Cardiac fibroblast (primary cell): ENCODE results near the gene HMOX1.

Experiments used
- DNase-seq, 2 donors: peaks; one replicate each; pipeline versions ENCODE4 v3.0.0 to v3.0.0-alpha.2; 2010; ENCODE audit warnings: low read depth in 2 of 2
- H3K4me3 ChIP-seq, 2 donors: replicated peaks in 1 of 2; 1 replicate in 1 of 2; 2 replicates in 1 of 2; pipeline ENCODE4 v1.5.1; 2011; ENCODE audit warnings: low read depth in 2 of 2, low read length in 2 of 2, mild to moderate bottlenecking in 2 of 2, moderate library complexity in 1 of 2
- TF ChIP-seq, protein P1 (sequence below): IDR thresholded peaks from one replicate; pipeline ENCODE4 v1.5.1; 2011; ENCODE audit warnings: low read depth, mild to moderate bottlenecking, low read length, inconsistent platforms

The HMOX1 gene

DNA sequence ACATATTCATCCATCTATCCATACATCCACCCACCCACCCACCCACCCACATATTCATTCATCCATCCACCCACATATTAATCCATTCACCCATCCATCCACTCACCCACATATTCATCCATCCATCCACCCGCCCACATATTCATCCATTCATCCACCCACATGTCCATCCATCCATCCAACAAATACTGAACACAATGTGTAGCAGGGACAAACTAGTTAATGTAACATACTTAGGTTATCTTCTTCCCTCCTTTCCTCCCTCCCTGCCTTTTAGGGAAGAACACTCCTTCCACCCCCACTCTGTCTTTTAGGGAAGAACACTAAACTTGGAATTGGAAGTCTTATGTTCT is 58.4 kb downstream of the HMOX1 start:
- no peak overlapping the region for H3K4me3 ChIP-seq
- no peak for DNase-seq
- TF ChIP-seq, protein P1, sequence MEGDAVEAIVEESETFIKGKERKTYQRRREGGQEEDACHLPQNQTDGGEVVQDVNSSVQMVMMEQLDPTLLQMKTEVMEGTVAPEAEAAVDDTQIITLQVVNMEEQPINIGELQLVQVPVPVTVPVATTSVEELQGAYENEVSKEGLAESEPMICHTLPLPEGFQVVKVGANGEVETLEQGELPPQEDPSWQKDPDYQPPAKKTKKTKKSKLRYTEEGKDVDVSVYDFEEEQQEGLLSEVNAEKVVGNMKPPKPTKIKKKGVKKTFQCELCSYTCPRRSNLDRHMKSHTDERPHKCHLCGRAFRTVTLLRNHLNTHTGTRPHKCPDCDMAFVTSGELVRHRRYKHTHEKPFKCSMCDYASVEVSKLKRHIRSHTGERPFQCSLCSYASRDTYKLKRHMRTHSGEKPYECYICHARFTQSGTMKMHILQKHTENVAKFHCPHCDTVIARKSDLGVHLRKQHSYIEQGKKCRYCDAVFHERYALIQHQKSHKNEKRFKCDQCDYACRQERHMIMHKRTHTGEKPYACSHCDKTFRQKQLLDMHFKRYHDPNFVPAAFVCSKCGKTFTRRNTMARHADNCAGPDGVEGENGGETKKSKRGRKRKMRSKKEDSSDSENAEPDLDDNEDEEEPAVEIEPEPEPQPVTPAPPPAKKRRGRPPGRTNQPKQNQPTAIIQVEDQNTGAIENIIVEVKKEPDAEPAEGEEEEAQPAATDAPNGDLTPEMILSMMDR = no peak

DNA sequence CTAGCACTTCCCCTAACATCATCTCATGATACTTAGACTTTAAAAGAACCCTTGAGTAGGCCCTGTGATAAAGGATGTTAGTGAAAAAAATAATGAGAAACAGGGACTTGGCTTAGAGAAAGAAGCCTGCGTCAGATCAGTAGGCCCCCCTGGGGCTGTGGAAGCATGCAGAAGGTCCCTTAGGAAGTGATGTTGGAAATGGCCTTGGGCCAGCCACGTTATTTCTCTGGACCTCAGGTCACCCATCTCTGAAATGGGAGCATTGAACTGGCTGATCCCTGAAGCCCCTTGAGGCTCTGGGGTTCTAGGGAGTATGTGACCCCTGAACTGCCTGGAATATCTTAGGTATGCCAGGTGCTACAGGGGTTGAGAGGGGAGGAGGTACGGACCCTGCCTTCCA is 59.2 kb downstream of the HMOX1 start:
- no peak for DNase-seq
- no peak overlapping the region for H3K4me3 ChIP-seq
- TF ChIP-seq, protein P1 = no peak

DNA sequence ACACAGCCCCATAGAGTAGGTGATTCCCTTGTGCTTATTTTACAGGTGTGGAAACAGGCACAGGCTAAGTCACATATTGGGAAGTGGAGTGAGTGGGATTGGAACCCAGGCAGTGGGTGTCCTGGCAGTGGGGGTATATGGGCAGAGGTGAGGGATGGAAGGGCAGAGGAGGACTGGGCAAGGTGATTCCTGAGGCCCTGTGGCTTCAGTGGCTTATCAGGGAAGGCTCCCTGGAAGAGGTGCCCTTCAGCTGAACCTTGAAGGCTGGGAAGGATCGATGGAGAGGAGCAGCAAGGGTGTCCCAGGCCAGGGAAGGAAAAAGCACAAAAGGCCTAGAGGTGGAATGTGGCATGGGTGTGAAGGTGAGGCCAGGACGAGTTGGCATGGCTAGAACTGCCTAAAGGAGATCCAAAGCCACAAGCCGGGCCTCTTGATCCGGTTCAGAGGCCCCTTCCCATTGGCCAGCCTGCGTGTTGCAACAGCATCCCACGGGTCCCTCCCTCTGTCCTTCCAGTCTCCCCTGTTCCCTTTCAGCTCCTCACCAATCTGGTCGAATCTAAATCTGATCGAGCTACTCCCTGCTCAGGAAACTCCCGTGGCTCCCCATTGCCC is 60.7 kb downstream of the HMOX1 start:
- TF ChIP-seq, protein P1 = no peak
- H3K4me3 ChIP-seq = no peak overlapping the region
- no peak for DNase-seq

DNA sequence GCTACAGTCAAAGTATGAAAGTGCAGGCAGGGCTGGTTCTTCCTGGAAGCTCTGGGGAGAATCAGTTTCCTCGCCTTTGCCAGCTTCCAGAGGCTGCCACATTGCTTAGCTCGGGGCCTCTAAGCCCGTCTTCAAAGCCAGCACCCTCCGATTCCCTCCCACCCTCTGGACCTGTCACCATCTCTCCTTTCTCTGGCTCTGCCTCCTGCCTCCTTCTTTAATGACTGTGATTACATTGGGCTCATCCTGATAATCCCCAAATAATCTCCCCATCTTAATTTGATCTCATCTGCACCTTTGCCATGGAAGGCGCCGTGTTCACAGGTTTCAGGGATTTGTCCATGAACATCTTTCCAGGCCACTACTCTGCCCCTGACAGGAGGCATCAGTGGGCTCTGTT is 61.6 kb downstream of the HMOX1 start:
- TF ChIP-seq, protein P1 = no peak
- DNase-seq = no peak
- no peak overlapping the region for H3K4me3 ChIP-seq

DNA sequence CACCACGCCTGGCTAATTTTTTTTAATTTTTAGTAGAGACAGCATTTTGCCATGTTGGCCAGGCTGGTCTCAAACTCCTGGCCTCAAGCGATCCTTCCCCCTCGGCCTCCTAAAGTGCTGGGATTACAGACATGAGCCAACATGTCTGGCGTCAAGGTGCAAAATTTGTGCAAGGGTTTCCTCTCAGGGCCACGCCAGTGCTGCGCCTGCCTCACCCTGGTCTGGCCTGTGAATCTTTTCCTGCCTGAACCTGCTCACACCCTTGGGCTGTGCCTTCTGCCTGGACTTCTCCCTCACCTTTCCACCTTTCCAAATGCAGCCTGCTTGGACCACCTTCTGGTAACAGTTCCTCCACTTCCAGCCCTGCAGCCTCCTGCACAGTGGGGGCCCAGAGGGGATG is 62.4 kb downstream of the HMOX1 start:
- no peak for DNase-seq
- H3K4me3 ChIP-seq = no peak overlapping the region
- TF ChIP-seq, protein P1 = no peak
